Fibroblast of lung (primary cell): ENCODE measurements around the gene ATP8A2. TPM values are rescaled to one million over a fixed set of nuclear protein-coding genes. Genes with fewer than 3 reads are reported as not detected.

Experiments
- DNase-seq, 2 donors: peaks; one replicate each; pipeline versions ENCODE4 v3.0.0 to v3.0.0-alpha.2; 2010; ENCODE audit warnings: low read depth in 2 of 2
- H2AFZ ChIP-seq: 2 replicates; pipeline ENCODE4 v1.5.1; 2012; ENCODE audit warnings: low read length, control low read depth, inconsistent platforms
- H3K27ac ChIP-seq: 2 replicates; pipeline ENCODE4 v1.5.1; 2011; ENCODE audit warnings: low read length, control low read depth; ENCODE audit not compliant: insufficient read depth
- H3K27me3 ChIP-seq: 2 replicates; pipeline ENCODE4 v1.5.1; 2011; ENCODE audit warnings: mild to moderate bottlenecking, low read length; ENCODE audit not compliant: control insufficient read depth, insufficient read depth
- H3K36me3 ChIP-seq: 2 replicates; pipeline ENCODE4 v1.5.1; 2011; ENCODE audit warnings: low read length; ENCODE audit not compliant: control insufficient read depth, insufficient read depth
- H3K4me1 ChIP-seq: 2 replicates; pipeline ENCODE4 v1.5.1; 2011; ENCODE audit warnings: low read length; ENCODE audit not compliant: control insufficient read depth, insufficient read depth; ENCODE audit errors: extremely low read depth
- H3K4me2 ChIP-seq: 2 replicates; pipeline ENCODE4 v1.5.1; 2011; ENCODE audit warnings: low read length, control low read depth; ENCODE audit not compliant: insufficient read depth; ENCODE audit errors: extremely low read depth
- H3K4me3 ChIP-seq, 4 experiments: fragments of 200-600 bp in 1 of 4; sonication (generic) in 1 of 4; replicated peaks in 1 of 4; 2 replicates each; pipeline ENCODE4 v1.5.1; 2011 to 2016; ENCODE audit warnings: low read length in 4 of 4, low read depth in 3 of 4, mild to moderate bottlenecking in 3 of 4, control low read depth in 2 of 4, inconsistent platforms in 1 of 4, mixed read lengths in 1 of 4; ENCODE audit not compliant: insufficient read depth in 1 of 4; ENCODE audit errors: control extremely low read depth in 1 of 4
- H3K79me2 ChIP-seq: 2 replicates; pipeline ENCODE4 v1.5.1; 2012; ENCODE audit warnings: mild to moderate bottlenecking, low read length, inconsistent platforms; ENCODE audit not compliant: control insufficient read depth, insufficient read depth
- H3K9ac ChIP-seq: 2 replicates; pipeline ENCODE4 v1.5.1; 2011; ENCODE audit warnings: mild to moderate bottlenecking, low read length, control low read depth; ENCODE audit not compliant: insufficient read depth
- H3K9me3 ChIP-seq: 2 replicates; pipeline ENCODE4 v1.5.1; 2012; ENCODE audit warnings: low read depth, low read length; ENCODE audit not compliant: control insufficient read depth, insufficient read depth
- H4K20me1 ChIP-seq: 2 replicates; pipeline ENCODE4 v1.5.1; 2011; ENCODE audit warnings: low read length; ENCODE audit not compliant: control insufficient read depth, insufficient read depth; ENCODE audit errors: extremely low read depth
- CTCF ChIP-seq, 2 donors: IDR thresholded peaks in 1 of 2; conservative IDR thresholded peaks in 1 of 2; 1 replicate in 1 of 2; 2 replicates in 1 of 2; pipeline ENCODE4 v1.5.1; 2011 to 2012; ENCODE audit warnings: low read length in 2 of 2, control low read depth in 1 of 2, inconsistent platforms in 1 of 2, low read depth in 1 of 2, mild to moderate bottlenecking in 1 of 2
- EZH2 ChIP-seq: IDR thresholded peaks from 2 replicates; pipeline ENCODE4 v1.5.1; 2012; ENCODE audit warnings: low read length, control low read depth, mild to moderate bottlenecking; ENCODE audit errors: missing control alignments
- polyA plus RNA-seq, 2 donors: library from polyadenylated mRNA; depleted of rRNA in 1 of 2; stranded (reverse) in 1 of 2; unstranded in 1 of 2; fragments of >200 nt; gene quantifications; 2 replicates each; pipeline ENCODE4 v1.2.1, GENCODE V29; 2011 to 2012; ENCODE audit warnings: missing spikeins in 1 of 2
- total RNA-seq: library from RNA; depleted of rRNA; stranded (reverse); fragments of >200 nt; gene quantifications from 2 replicates; pipeline ENCODE4 v1.2.1, GENCODE V29; 2014

ATP8A2 gene
- total and polyA plus RNA-seq, 2 donors (not counting 1 experiment from before 2014, with no cell fraction given), result under 0.01 to 0.01 TPM

- Histone ChIP-seq H2AFZ (no peak overlapping the region), H3K4me3 (no peak overlapping the region), H4K20me1 (no peaks in the 10 kb centered on the region), H3K4me1 (no peaks in the 10 kb centered on the region), H3K4me2 (no peak overlapping the region), H3K27ac (no peak overlapping the region), H3K9me3 (no peaks in the 10 kb centered on the region), H3K27me3 (no peaks in the 10 kb centered on the region), H3K36me3 (no peaks in the 10 kb centered on the region), H3K79me2 (no peaks in the 10 kb centered on the region), H3K9ac (no peak overlapping the region)
- TF ChIP-seq CTCF (conservative IDR thresholded peaks at IDR 0.05 in 1 of 2, IDR thresholded peaks at IDR 0.05 in 1 of 2; ENCODE audit: low read depth in 1 of 2, low read length in 2 of 2) (no peak), EZH2 (no peak)
- no peak for DNase-seq
Measured at GRCh38 chr13:25777509-25777908, 405.7 kb downstream of the ATP8A2 start.

GRCh38 chr13:25778365-25778764 lies 406.6 kb downstream of the ATP8A2 start:
- H3K4me1 ChIP-seq, result no peaks in the 10 kb centered on the region
- no peaks in the 10 kb centered on the region for H3K9me3 ChIP-seq
- TF ChIP-seq CTCF (conservative IDR thresholded peaks at IDR 0.05 in 1 of 2, IDR thresholded peaks at IDR 0.05 in 1 of 2; ENCODE audit: low read depth in 1 of 2, low read length in 2 of 2) (no peak), EZH2 (no peak)
- H2AFZ ChIP-seq, result no peak overlapping the region
- no peak overlapping the region for H3K4me2 ChIP-seq
- no peak overlapping the region for H3K27ac ChIP-seq
- H3K27me3 ChIP-seq, result no peaks in the 10 kb centered on the region
- no peak overlapping the region for H3K4me3 ChIP-seq
- no peak for DNase-seq
- no peaks in the 10 kb centered on the region for H3K36me3 ChIP-seq
- no peaks in the 10 kb centered on the region for H4K20me1 ChIP-seq
- H3K9ac ChIP-seq, result no peak overlapping the region
- no peaks in the 10 kb centered on the region for H3K79me2 ChIP-seq

- Histone ChIP-seq H3K27ac (no peak overlapping the region), H3K9me3 (no peaks in the 10 kb centered on the region)
- no peak for DNase-seq
Measured at GRCh38 chr13:25778808-25779305, 407.1 kb downstream of the ATP8A2 start.

More at GRCh38 chr13:25778808-25779305, 407.1 kb downstream of the ATP8A2 start:
- Histone ChIP-seq H3K79me2 (no peaks in the 10 kb centered on the region), H3K4me2 (no peak overlapping the region), H3K36me3 (no peaks in the 10 kb centered on the region), H3K9ac (no peak overlapping the region), H4K20me1 (no peaks in the 10 kb centered on the region), H2AFZ (no peak overlapping the region), H3K4me3 (no peak overlapping the region), H3K4me1 (no peaks in the 10 kb centered on the region), H3K27me3 (no peaks in the 10 kb centered on the region)
- TF ChIP-seq CTCF (conservative IDR thresholded peaks at IDR 0.05 in 1 of 2, IDR thresholded peaks at IDR 0.05 in 1 of 2; ENCODE audit: low read depth in 1 of 2, low read length in 2 of 2) (no peak), EZH2 (no peak)
